ENCODE measurements around the gene THAP7.

DNA sequence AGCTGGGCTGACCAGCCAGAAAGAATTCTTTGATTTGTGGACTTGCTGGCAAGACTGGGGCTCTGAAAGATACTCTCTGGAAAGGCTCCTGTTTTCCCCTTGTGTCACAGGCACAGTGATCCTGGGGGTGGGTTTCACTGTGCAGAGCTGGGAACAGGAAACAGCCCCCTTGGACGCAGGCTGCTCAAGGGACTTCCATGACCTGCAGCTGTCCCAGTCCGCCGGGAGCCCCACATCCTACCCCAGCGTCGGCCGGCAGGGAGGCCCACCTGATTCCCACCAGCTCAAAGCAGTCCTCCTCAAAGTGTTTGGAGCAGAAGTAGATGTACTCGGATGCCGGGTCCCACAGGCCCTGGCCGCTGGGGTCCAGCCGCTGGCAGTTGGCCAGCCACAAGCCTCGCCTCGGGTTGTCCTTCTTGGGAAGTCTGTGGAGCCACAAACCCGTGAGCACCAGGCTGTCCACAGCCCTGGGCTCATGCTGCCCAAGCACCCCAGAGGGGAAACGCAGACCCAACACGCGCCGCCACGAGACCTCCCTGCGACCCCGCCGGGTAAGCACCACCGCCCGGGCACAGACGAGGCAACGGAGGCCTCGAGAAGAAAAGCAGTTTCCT is 824 bp downstream of the THAP7 start:
- TF ChIP-seq POLR2AphosphoS5 (IDR thresholded peaks at IDR 0.05) = no peak
- TF ChIP-seq, protein P1, sequence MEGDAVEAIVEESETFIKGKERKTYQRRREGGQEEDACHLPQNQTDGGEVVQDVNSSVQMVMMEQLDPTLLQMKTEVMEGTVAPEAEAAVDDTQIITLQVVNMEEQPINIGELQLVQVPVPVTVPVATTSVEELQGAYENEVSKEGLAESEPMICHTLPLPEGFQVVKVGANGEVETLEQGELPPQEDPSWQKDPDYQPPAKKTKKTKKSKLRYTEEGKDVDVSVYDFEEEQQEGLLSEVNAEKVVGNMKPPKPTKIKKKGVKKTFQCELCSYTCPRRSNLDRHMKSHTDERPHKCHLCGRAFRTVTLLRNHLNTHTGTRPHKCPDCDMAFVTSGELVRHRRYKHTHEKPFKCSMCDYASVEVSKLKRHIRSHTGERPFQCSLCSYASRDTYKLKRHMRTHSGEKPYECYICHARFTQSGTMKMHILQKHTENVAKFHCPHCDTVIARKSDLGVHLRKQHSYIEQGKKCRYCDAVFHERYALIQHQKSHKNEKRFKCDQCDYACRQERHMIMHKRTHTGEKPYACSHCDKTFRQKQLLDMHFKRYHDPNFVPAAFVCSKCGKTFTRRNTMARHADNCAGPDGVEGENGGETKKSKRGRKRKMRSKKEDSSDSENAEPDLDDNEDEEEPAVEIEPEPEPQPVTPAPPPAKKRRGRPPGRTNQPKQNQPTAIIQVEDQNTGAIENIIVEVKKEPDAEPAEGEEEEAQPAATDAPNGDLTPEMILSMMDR (IDR thresholded peaks at IDR 0.05) = no peak

Data from esophagus muscularis mucosa (tissue), 3 donors.